ENCODE results near the gene PRPS1. TPM values are rescaled to one million over a fixed set of nuclear protein-coding genes. Genes with fewer than 3 reads are reported as not detected.

PRPS1 gene
- total and polyA plus RNA-seq, 9 of the 15 experiments (the other 6 are each of a cell fraction or from before 2014, with no cell fraction given) = 47.8 to 175 (median 79.6) TPM

- TF ChIP-seq MITF (IDR thresholded peaks at IDR 0.05) = no peak
- no peak for TF ChIP-seq ZNF589 (CRISPR knock-in tag; IDR thresholded peaks at IDR 0.05; ENCODE audit: low read depth)
- no peak for TF ChIP-seq NEUROD1 (IDR thresholded peaks at IDR 0.05; ENCODE audit: borderline replicate concordance, low read depth, low read length, partially characterized antibody)
- TF ChIP-seq HOMEZ (CRISPR knock-in tag; IDR thresholded peaks at IDR 0.05) = no peak
- TF ChIP-seq SAP30 (IDR thresholded peaks at IDR 0.05; ENCODE audit: borderline replicate concordance, insufficient read depth, low read depth, low read length, poor library complexity, severe bottlenecking) = no peak
- no peak for TF ChIP-seq ZNF263 (CRISPR knock-in tag; IDR thresholded peaks at IDR 0.05; ENCODE audit: borderline replicate concordance)
- TF ChIP-seq ZNF23 (CRISPR knock-in tag; IDR thresholded peaks at IDR 0.05) = no peak
- TF ChIP-seq CEBPB (tag; IDR thresholded peaks at IDR 0.05) = peak; percentile 21; the same call in 1 of the 2 replicates
- no peak for TF ChIP-seq RBM14 (IDR thresholded peaks at IDR 0.05; ENCODE audit: borderline replicate concordance, insufficient read depth, low read depth, low read length)
- no peak for TF ChIP-seq ZNF699 (CRISPR knock-in tag; IDR thresholded peaks at IDR 0.05; ENCODE audit: insufficient replicate concordance)
- TF ChIP-seq, protein P1, sequence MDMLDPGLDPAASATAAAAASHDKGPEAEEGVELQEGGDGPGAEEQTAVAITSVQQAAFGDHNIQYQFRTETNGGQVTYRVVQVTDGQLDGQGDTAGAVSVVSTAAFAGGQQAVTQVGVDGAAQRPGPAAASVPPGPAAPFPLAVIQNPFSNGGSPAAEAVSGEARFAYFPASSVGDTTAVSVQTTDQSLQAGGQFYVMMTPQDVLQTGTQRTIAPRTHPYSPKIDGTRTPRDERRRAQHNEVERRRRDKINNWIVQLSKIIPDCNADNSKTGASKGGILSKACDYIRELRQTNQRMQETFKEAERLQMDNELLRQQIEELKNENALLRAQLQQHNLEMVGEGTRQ (CRISPR knock-in tag; IDR thresholded peaks at IDR 0.05) = no peak
- TF ChIP-seq ZNF551 (CRISPR knock-in tag; IDR thresholded peaks at IDR 0.05) = no peak
- TF ChIP-seq, protein P2, sequence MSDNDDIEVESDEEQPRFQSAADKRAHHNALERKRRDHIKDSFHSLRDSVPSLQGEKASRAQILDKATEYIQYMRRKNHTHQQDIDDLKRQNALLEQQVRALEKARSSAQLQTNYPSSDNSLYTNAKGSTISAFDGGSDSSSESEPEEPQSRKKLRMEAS (CRISPR knock-in tag; IDR thresholded peaks at IDR 0.05) = 0 out of 2 replicates have a peak, but pooled peaks have one; percentile 18
- no peak for TF ChIP-seq MED1 (CRISPR knock-in tag; IDR thresholded peaks at IDR 0.05; ENCODE audit: borderline replicate concordance)
- peak; percentile 65 for TF ChIP-seq THRA (IDR thresholded peaks at IDR 0.05)
- no peak for TF ChIP-seq ZNF696 (CRISPR knock-in tag; conservative IDR thresholded peaks at IDR 0.05)
- TF ChIP-seq RBFOX2 (IDR thresholded peaks at IDR 0.05; ENCODE audit: low read depth, low read length) = no peak
- no peak for TF ChIP-seq ILK (tag; IDR thresholded peaks at IDR 0.05; ENCODE audit: borderline replicate concordance, low read depth)
- TF ChIP-seq KDM5B (IDR thresholded peaks at IDR 0.05; ENCODE audit: insufficient replicate concordance, low read depth, low read length) = no peak
These were observed 56.7 kb downstream of the PRPS1 start (continued) for GRCh38 chrX:107684956-107685385.
